Limb (tissue), 2 donors: Measurements from ENCODE around the gene RAE1.

ENCODE experiments used
- DNase-seq, 2 donors: peaks; one replicate each; pipeline ENCODE4 v3.0.0-alpha.2; 2016; ENCODE audit errors: extremely low spot score in 2 of 2

RAE1 gene

GRCh38 chr20:57351042-57351783 is at the start of gene RAE1:
RAE1 (plus strand) TSS chr20:57351255; CDS start chr20:57354039, 2,784 bp downstream.
- DNase-seq, result peak; percentile 93 to 96

- no peak for DNase-seq
These were observed 44.3 kb upstream of the RAE1 start for GRCh38 chr20:57306747-57307146.

GRCh38 chr20:57308451-57309271 is 42.4 kb upstream of the RAE1 start:
- no peak for DNase-seq

GRCh38 chr20:57309544-57310115 is 41.4 kb upstream of the RAE1 start:
- no peak for DNase-seq

GRCh38 chr20:57310821-57311514 is 40.1 kb upstream of the RAE1 start:
- DNase-seq, result peak in 1 of 2 donors; percentile 4

- no peak for DNase-seq
These were observed 38.9 kb upstream of the RAE1 start for GRCh38 chr20:57312138-57312537.

- no peak for DNase-seq
These were observed 37.8 kb upstream of the RAE1 start for GRCh38 chr20:57313230-57313629.

- no peak for DNase-seq
These were observed 37.1 kb upstream of the RAE1 start for GRCh38 chr20:57313951-57314350.

- no peak for DNase-seq
These were observed 35.7 kb upstream of the RAE1 start for GRCh38 chr20:57315083-57315975.

- no peak for DNase-seq
These were observed 35.0 kb upstream of the RAE1 start for GRCh38 chr20:57315976-57316480.

- no peak for DNase-seq
These were observed 34.3 kb upstream of the RAE1 start for GRCh38 chr20:57316795-57317201.

- DNase-seq, result no peak
These were observed 33.7 kb upstream of the RAE1 start for GRCh38 chr20:57317316-57317788.

- no peak for DNase-seq
These were observed 33.2 kb upstream of the RAE1 start for GRCh38 chr20:57317789-57318371.

GRCh38 chr20:57319584-57319983 is 31.5 kb upstream of the RAE1 start:
- DNase-seq, result no peak

GRCh38 chr20:57320358-57320757 is 30.7 kb upstream of the RAE1 start:
- DNase-seq, result no peak

- no peak for DNase-seq
These were observed 29.9 kb upstream of the RAE1 start for GRCh38 chr20:57321142-57321541.

GRCh38 chr20:57322476-57322875 is 28.6 kb upstream of the RAE1 start:
- DNase-seq, result no peak

- no peak for DNase-seq
These were observed 28.0 kb upstream of the RAE1 start for GRCh38 chr20:57323034-57323433.

- DNase-seq, result no peak
These were observed 25.3 kb upstream of the RAE1 start for GRCh38 chr20:57325632-57326356.
